ENCODE data around the gene TMEM270. TPM values are rescaled to one million over a fixed set of nuclear protein-coding genes. Genes with fewer than 3 reads are reported as not detected.

The TMEM270 gene
- total RNA-seq, 1 donor from 2014 or later: not detected

DNA sequence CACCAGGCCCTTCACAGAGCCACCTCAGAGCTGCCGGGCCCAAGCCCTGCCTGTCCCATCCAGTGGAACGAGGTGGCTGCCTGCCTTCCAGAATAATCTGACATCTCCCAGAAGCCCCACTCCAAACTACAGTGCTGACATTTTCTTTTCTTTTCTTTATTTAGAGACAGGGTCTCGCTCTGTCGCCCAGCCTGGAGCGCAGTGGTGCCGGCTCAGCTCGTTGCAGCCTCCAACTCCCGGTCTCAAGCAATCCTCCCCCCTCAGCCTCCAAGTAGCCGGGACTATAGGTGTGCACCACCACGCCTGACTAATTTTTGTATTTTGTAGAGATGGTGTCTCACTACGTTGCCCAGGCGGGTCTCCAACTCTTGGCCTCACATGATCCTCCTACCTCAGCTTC lies 346 bp downstream of the TMEM270 start:
- H3K4me3 ChIP-seq (ENCODE audit: low read depth, low read length): no peak overlapping the region
- TF ChIP-seq, protein P1, sequence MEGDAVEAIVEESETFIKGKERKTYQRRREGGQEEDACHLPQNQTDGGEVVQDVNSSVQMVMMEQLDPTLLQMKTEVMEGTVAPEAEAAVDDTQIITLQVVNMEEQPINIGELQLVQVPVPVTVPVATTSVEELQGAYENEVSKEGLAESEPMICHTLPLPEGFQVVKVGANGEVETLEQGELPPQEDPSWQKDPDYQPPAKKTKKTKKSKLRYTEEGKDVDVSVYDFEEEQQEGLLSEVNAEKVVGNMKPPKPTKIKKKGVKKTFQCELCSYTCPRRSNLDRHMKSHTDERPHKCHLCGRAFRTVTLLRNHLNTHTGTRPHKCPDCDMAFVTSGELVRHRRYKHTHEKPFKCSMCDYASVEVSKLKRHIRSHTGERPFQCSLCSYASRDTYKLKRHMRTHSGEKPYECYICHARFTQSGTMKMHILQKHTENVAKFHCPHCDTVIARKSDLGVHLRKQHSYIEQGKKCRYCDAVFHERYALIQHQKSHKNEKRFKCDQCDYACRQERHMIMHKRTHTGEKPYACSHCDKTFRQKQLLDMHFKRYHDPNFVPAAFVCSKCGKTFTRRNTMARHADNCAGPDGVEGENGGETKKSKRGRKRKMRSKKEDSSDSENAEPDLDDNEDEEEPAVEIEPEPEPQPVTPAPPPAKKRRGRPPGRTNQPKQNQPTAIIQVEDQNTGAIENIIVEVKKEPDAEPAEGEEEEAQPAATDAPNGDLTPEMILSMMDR (IDR thresholded peaks at IDR 0.05; ENCODE audit: insufficient read depth, low read length, poor library complexity, severe bottlenecking): no peak
- H3K27me3 ChIP-seq (ENCODE audit: control insufficient read depth, insufficient read depth, low read length): peaks cover 4% of the 10 kb centered on the region
- no peaks in the 10 kb centered on the region for H3K36me3 ChIP-seq (ENCODE audit: control insufficient read depth, insufficient read depth, low read length)
- no peak for DNase-seq (ENCODE audit: low read depth)

DNA sequence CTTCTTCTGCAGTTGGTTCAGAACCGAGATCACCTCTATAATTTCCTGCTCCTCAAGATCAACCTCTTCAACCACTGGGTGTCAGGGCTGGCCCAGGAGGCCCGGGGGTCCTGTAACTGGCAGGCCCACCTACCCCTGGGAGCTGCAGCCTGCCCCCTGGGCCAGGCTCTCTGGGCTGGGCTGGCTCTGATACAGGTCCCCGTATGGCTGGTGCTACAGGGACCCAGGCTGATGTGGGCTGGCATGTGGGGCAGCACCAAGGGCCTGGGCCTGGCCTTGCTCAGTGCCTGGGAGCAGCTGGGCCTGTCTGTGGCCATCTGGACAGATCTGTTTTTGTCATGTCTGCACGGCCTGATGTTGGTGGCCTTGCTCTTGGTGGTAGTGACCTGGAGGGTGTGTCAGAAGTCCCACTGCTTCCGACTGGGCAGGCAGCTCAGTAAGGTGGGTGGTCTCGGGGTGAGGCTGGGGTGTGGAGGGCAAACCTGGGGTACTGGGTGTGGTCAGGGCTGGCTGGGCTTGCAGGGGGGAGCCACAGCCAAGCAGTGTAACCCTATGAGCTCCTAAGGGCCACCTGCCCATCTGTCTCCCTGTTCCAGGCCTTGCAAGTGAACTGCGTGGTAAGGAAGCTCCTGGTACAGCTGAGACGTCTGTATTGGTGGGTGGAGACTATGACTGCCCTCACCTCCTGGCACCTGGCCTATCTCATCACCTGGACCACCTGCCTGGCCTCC lies 4.2 kb downstream of the TMEM270 start:
- Histone ChIP-seq H3K4me3 (ENCODE audit: low read depth, low read length) (no peak overlapping the region), H3K36me3 (ENCODE audit: control insufficient read depth, insufficient read depth, low read length) (no peaks in the 10 kb centered on the region), H3K27me3 (ENCODE audit: control insufficient read depth, insufficient read depth, low read length) (peaks cover 5% of the 10 kb centered on the region)
- TF ChIP-seq, protein P1 (IDR thresholded peaks at IDR 0.05; ENCODE audit: insufficient read depth, low read length, poor library complexity, severe bottlenecking): no peak
- DNase-seq (ENCODE audit: low read depth): no peak

DNA sequence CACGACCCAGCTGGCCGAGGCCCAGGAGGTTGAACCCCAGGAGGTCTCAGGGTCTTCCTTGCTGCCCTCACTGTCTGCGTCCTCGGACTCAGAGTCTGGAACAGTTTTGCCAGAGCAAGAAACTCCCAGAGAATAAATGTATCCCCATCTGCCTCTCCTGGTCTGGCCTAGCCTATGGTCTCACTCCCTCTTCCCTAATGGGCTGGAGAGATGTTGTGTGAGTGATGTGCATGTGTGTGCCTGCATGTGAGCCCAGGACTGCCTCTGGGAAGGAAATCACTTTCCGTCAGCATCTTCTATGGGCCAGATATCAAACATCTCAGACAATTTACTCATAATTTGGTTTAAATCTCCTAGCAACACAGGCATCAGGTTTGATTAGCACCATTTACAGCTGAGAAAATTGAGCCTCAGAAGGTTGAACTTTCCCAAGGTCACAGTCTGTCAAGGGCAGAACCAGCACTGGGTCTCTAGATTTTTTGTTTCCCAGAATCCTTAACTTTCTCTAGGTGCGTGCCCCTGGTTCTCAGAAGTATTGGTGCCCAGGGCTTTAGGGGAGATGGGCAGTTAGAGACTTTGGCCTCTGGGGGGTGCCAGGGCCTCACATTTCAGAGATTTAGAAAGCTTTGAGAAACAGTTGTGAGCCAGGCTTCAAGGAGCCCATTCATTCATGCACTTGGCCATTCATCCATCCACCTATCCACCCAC lies 4.9 kb downstream of the TMEM270 start:
- Histone ChIP-seq H3K27me3 (ENCODE audit: control insufficient read depth, insufficient read depth, low read length) (peaks cover 5% of the 10 kb centered on the region), H3K4me3 (ENCODE audit: low read depth, low read length) (no peak overlapping the region), H3K36me3 (ENCODE audit: control insufficient read depth, insufficient read depth, low read length) (no peaks in the 10 kb centered on the region)
- TF ChIP-seq, protein P1 (IDR thresholded peaks at IDR 0.05; ENCODE audit: insufficient read depth, low read length, poor library complexity, severe bottlenecking): peak; percentile 65
- DNase-seq (ENCODE audit: low read depth): no peak

DNA sequence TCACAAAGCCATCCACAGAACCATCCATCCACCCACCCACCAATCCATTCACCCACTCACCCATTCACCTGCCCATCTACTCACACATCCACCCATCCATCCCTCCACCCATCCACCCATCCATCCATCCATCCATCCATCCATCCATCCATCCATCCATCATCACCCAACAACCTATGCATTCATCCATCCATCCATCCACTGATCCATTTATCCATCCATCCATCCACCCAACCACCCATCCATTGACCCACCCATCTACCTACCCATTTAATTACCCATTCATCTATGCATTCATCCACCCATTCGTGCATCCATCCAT lies 5.4 kb downstream of the TMEM270 start:
- H3K27me3 ChIP-seq (ENCODE audit: control insufficient read depth, insufficient read depth, low read length): peaks cover 5% of the 10 kb centered on the region
- H3K36me3 ChIP-seq (ENCODE audit: control insufficient read depth, insufficient read depth, low read length): no peaks in the 10 kb centered on the region
- H3K4me3 ChIP-seq (ENCODE audit: low read depth, low read length): no peak overlapping the region
- no peak for DNase-seq (ENCODE audit: low read depth)
- TF ChIP-seq, protein P1 (IDR thresholded peaks at IDR 0.05; ENCODE audit: insufficient read depth, low read length, poor library complexity, severe bottlenecking): no peak

DNA sequence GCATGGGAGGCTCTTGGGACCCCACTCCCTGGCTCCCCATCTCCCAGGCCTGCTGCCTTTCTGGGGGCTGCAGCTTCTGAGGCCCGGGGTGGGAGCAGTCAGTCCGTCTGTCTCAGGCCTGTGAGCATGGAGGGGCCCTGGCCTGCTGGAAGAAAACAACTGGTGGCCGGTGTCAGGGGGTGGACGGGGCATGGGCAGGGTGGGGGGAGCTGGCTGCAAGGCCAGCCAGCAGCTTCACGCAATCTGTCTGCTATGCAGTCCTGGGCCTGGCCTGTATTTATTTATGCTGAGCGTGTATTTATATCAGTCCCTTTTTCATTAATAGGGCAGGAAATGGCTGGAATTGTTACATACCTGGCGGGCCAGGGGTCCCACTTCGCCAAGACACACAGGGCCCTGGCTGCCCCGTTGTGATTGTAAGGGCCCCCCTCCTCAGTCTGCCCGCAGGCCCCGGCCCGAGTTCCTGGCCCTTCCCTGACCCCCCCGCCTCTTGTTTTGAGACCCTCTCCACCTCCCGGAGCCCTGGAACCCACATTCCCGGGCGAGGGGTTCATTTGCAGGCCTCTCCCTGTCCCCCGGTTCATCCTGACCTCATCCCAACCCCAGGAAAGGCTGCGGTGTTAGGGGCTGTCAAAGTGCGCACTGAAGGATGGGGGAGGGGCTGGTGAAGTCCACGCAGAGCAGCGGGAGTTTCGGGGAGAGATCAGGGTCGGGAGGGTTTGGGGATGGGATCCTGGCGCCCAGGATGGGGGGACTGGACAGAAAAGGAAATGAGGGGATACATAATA lies 8.2 kb downstream of the TMEM270 start:
- TF ChIP-seq, protein P1 (IDR thresholded peaks at IDR 0.05; ENCODE audit: insufficient read depth, low read length, poor library complexity, severe bottlenecking): no peak
- DNase-seq (ENCODE audit: low read depth): no peak
- Histone ChIP-seq H3K27me3 (ENCODE audit: control insufficient read depth, insufficient read depth, low read length) (peaks cover 8% of the 10 kb centered on the region), H3K36me3 (ENCODE audit: control insufficient read depth, insufficient read depth, low read length) (no peaks in the 10 kb centered on the region), H3K4me3 (ENCODE audit: low read depth, low read length) (no peak overlapping the region)

All from kidney epithelial cell (primary cell).